PC-9 (cell line): ENCODE data around the gene ALPK1.

Experiments
- CTCF ChIP-seq: fragments of 200-600 bp; sonication (generic); conservative IDR thresholded peaks from 2 replicates; pipeline ENCODE4 v1.6.1; 2017; ENCODE audit warnings: mixed run types, antibody characterized with exemption, mild to moderate bottlenecking, moderate library complexity
- EZH2 ChIP-seq: fragments of 200-600 bp; sonication (generic); IDR thresholded peaks from 2 replicates; pipeline ENCODE4 v1.8.0; 2017; ENCODE audit warnings: antibody characterized with exemption, low read depth

- TF ChIP-seq CTCF, result no peak
- no peak for TF ChIP-seq EZH2
These were observed 124.7 kb downstream of the ALPK1 start for GRCh38 chr4:112421911-112422310.
